H1 (cell line): ENCODE data around the gene ABCG1.

Experiments used
- CTCF ChIP-seq, 3 experiments: IDR thresholded peaks; 1 replicate in 2 of 3; 2 replicates in 1 of 3; pipeline versions ENCODE4 v1.5.1 to v1.6.1; 2011; ENCODE audit warnings: low read length in 3 of 3, mild to moderate bottlenecking in 3 of 3, inconsistent platforms in 2 of 3, low read depth in 1 of 3, moderate library complexity in 1 of 3; ENCODE audit not compliant: insufficient read depth in 1 of 3; ENCODE audit errors: control extremely low read depth in 1 of 3
- EP300 ChIP-seq, 2 experiments: IDR thresholded peaks; 1 replicate in 1 of 2; 2 replicates in 1 of 2; pipeline ENCODE4 v1.6.1; 2011 to 2012; ENCODE audit warnings: low read depth in 2 of 2, low read length in 2 of 2, mild to moderate bottlenecking in 2 of 2, borderline replicate concordance in 1 of 2, inconsistent platforms in 1 of 2, moderate library complexity in 1 of 2
- HDAC6 ChIP-seq: IDR thresholded peaks from one replicate; pipeline ENCODE4 v1.7.1; 2012; ENCODE audit warnings: low read depth, mild to moderate bottlenecking, inconsistent platforms, low read length, moderate library complexity
- JUN ChIP-seq: IDR thresholded peaks from 2 replicates; pipeline ENCODE4 v1.6.1; 2011; ENCODE audit warnings: low read depth, mild to moderate bottlenecking, improper control_type of control experiment, low read length
- MAX ChIP-seq: IDR thresholded peaks from 2 replicates; pipeline ENCODE4 v1.6.1; 2012; ENCODE audit warnings: inconsistent platforms
- NANOG ChIP-seq: IDR thresholded peaks from 2 replicates; pipeline ENCODE4 v1.6.1; 2011; ENCODE audit warnings: low read length, low read depth, mild to moderate bottlenecking, inconsistent platforms; ENCODE audit not compliant: insufficient read depth, poor library complexity, severe bottlenecking
- POLR2A ChIP-seq, 2 experiments: IDR thresholded peaks; 1 replicate in 1 of 2; 2 replicates in 1 of 2; pipeline ENCODE4 v1.6.1; 2011; ENCODE audit warnings: low read depth in 2 of 2, low read length in 2 of 2, mild to moderate bottlenecking in 2 of 2; ENCODE audit errors: control extremely low read depth in 1 of 2
- RBBP5 ChIP-seq: IDR thresholded peaks from 2 replicates; pipeline ENCODE4 v1.7.1; 2012; ENCODE audit warnings: low read depth, mild to moderate bottlenecking, inconsistent platforms, low read length, moderate library complexity, borderline replicate concordance
- RNF2 ChIP-seq: fragments of 200-900, 300-1000 bp; sonication (generic); IDR thresholded peaks from 2 replicates; pipeline ENCODE4 v1.7.1; 2016; ENCODE audit warnings: borderline replicate concordance, low read depth, mild to moderate bottlenecking, antibody characterized with exemption, low read length; ENCODE audit not compliant: poor library complexity, severe bottlenecking; ENCODE audit errors: missing control alignments
- SIRT6 ChIP-seq: IDR thresholded peaks from one replicate; pipeline ENCODE4 v1.7.1; 2012; ENCODE audit warnings: low read length, inconsistent platforms
- SP2 ChIP-seq: IDR thresholded peaks from 2 replicates; pipeline ENCODE4 v1.6.1; 2012; ENCODE audit warnings: mild to moderate bottlenecking, low read length, inconsistent platforms
- SRF ChIP-seq: IDR thresholded peaks from 2 replicates; pipeline ENCODE4 v1.6.1; 2011; ENCODE audit warnings: mild to moderate bottlenecking, low read depth, low read length, moderate library complexity
- YY1 ChIP-seq: IDR thresholded peaks from 2 replicates; pipeline ENCODE4 v1.6.1; 2011; ENCODE audit warnings: low read depth, mild to moderate bottlenecking, low read length

- TF ChIP-seq CTCF (IDR thresholded peaks at IDR 0.05; ENCODE audit: control extremely low read depth in 1 of 3, insufficient read depth in 1 of 3, low read depth in 1 of 3, low read length in 3 of 3), result no peak
- no peak for TF ChIP-seq SIRT6
- TF ChIP-seq RBBP5, result no peak
- no peak for TF ChIP-seq HDAC6
- TF ChIP-seq NANOG, result no peak
- no peak for TF ChIP-seq EP300 (IDR thresholded peaks at IDR 0.05; ENCODE audit: borderline replicate concordance in 1 of 2, low read depth in 2 of 2, low read length in 2 of 2)
- TF ChIP-seq JUN, result no peak
- no peak for TF ChIP-seq SP2
- no peak for TF ChIP-seq YY1
- no peak for TF ChIP-seq RNF2
- TF ChIP-seq POLR2A (IDR thresholded peaks at IDR 0.05; ENCODE audit: control extremely low read depth in 1 of 2, low read depth in 2 of 2, low read length in 2 of 2), result no peak
- TF ChIP-seq SRF, result no peak
- no peak for TF ChIP-seq MAX
These were observed 59.7 kb downstream of the ABCG1 start for GRCh38 chr21:42278451-42279149.
